Liver (tissue), 9 donors: ENCODE data around the gene ATAD3C. TPM values are rescaled to one million over a fixed set of nuclear protein-coding genes. Genes with fewer than 3 reads are reported as not detected.

Experiments
- DNase-seq: peaks from one replicate; pipeline ENCODE4 v3.0.0-alpha.2; 2017; ENCODE audit warnings: low spot score
- H3K27ac ChIP-seq, 2 donors: one replicate each; pipeline ENCODE4 v1.7.0; 2013; ENCODE audit warnings: inconsistent platforms in 2 of 2, low read length in 2 of 2, control low read depth in 1 of 2, low read depth in 1 of 2, mild to moderate bottlenecking in 1 of 2
- H3K27me3 ChIP-seq, 4 donors: one replicate each; pipeline versions ENCODE4 v1.6.1 to v1.7.0; 2013; ENCODE audit warnings: low read length in 3 of 4, inconsistent platforms in 1 of 4, mild to moderate bottlenecking in 1 of 4, moderate library complexity in 1 of 4; ENCODE audit not compliant: control insufficient read depth in 4 of 4, insufficient read depth in 4 of 4
- H3K36me3 ChIP-seq, 4 donors: one replicate each; pipeline versions ENCODE4 v1.6.1 to v1.7.0; 2013; ENCODE audit warnings: low read length in 3 of 4, mild to moderate bottlenecking in 3 of 4, low read depth in 1 of 4, moderate library complexity in 1 of 4; ENCODE audit not compliant: control insufficient read depth in 4 of 4, insufficient read depth in 3 of 4
- H3K4me1 ChIP-seq, 4 donors: one replicate each; pipeline versions ENCODE4 v1.6.1 to v1.7.0; 2013; ENCODE audit warnings: low read length in 3 of 4, mild to moderate bottlenecking in 3 of 4, moderate library complexity in 1 of 4; ENCODE audit not compliant: control insufficient read depth in 4 of 4, insufficient read depth in 4 of 4
- H3K4me3 ChIP-seq, 3 donors: one replicate each; pipeline versions ENCODE4 v1.6.1 to v1.7.0; 2013; ENCODE audit warnings: low read length in 3 of 3, control low read depth in 1 of 3, low read depth in 1 of 3, mild to moderate bottlenecking in 1 of 3
- H3K9ac ChIP-seq, 2 donors: one replicate each; pipeline ENCODE4 v1.7.0; 2013; ENCODE audit warnings: low read length in 2 of 2, mild to moderate bottlenecking in 2 of 2, moderate library complexity in 2 of 2, control low read depth in 1 of 2, low read depth in 1 of 2
- H3K9me3 ChIP-seq, 4 donors: one replicate each; pipeline versions ENCODE4 v1.6.1 to v1.7.0; 2013; ENCODE audit warnings: low read length in 3 of 4; ENCODE audit not compliant: control insufficient read depth in 4 of 4
- ATF3 ChIP-seq: IDR thresholded peaks from 2 replicates; pipeline ENCODE4 v1.6.1; 2016; ENCODE audit warnings: antibody characterized with exemption
- CTCF ChIP-seq: fragments of 150-350 bp; IDR thresholded peaks from 2 replicates; pipeline ENCODE4 v1.5.1; 2017; ENCODE audit warnings: improper control_type of control experiment, low read depth, low read length; ENCODE audit not compliant: missing input control
- FOXA1 ChIP-seq: IDR thresholded peaks from 2 replicates; pipeline ENCODE4 v1.6.1; 2016; ENCODE audit warnings: antibody characterized with exemption
- FOXA2 ChIP-seq: IDR thresholded peaks from 2 replicates; pipeline ENCODE4 v1.6.1; 2016; ENCODE audit warnings: antibody characterized with exemption
- GABPA ChIP-seq, 2 donors: IDR thresholded peaks in 1 of 2; conservative IDR thresholded peaks in 1 of 2; 2 replicates each; pipeline ENCODE4 v1.6.1; 2016; ENCODE audit warnings: antibody characterized with exemption in 2 of 2, mild to moderate bottlenecking in 1 of 2, moderate library complexity in 1 of 2
- JUND ChIP-seq, 2 donors: IDR thresholded peaks; 2 replicates each; pipeline ENCODE4 v1.6.1; 2016; ENCODE audit warnings: antibody characterized with exemption in 2 of 2
- MAX ChIP-seq: IDR thresholded peaks from 2 replicates; pipeline ENCODE4 v1.6.1; 2016; ENCODE audit warnings: antibody characterized with exemption
- NR2F2 ChIP-seq: IDR thresholded peaks from 2 replicates; pipeline ENCODE4 v1.6.1; 2016; ENCODE audit warnings: antibody characterized with exemption
- RAD21 ChIP-seq, 2 donors: IDR thresholded peaks; 2 replicates each; pipeline ENCODE4 v1.6.1; 2016; ENCODE audit warnings: antibody characterized with exemption in 2 of 2, mild to moderate bottlenecking in 2 of 2
- YY1 ChIP-seq: IDR thresholded peaks from 2 replicates; pipeline ENCODE4 v1.6.1; 2016; ENCODE audit warnings: antibody characterized with exemption, mild to moderate bottlenecking
- ZBTB33 ChIP-seq: IDR thresholded peaks from 2 replicates; pipeline ENCODE4 v1.6.1; 2016; ENCODE audit warnings: antibody characterized with exemption
- WGBS: extraction: QIAGEN DNeasy Blood & Tissue Kit; methylation state at CpG from one replicate; pipeline ENCODE4 v1.1.7; 2013; 5-methylcytosine and 5-hydroxymethylcytosine counted together
- polyA plus RNA-seq, 2 donors: library from polyadenylated mRNA; stranded (reverse) in 1 of 2; unstranded in 1 of 2; fragments of 200-250 nt in 1 of 2; fragments of >200 nt in 1 of 2; fragmentation: Nextera tagmentation in 1 of 2; extraction: Ambion mirVana in 1 of 2; gene quantifications; one replicate each; pipeline versions ENCODE4 v1.2.1 to v1.2.3, GENCODE V29; 2013 to 2015
- total RNA-seq, 2 donors: library from RNA; depleted of rRNA; stranded (reverse); fragments of >200 nt; gene quantifications; one replicate each; pipeline ENCODE4 v1.2.3, GENCODE V29; 2014
- donor health status: healthy.
- donor health status: healthy.
- donor health status: healthy.
- donor health status: healthy.
- donor health status: healthy.

Gene ATAD3C
- total and polyA plus RNA-seq, 4 donors: 0.19 to 4.8 (median 0.88) TPM

GRCh38 chr1:1487701-1488100 lies 38.2 kb downstream of the ATAD3C start (continued):
- TF ChIP-seq ZBTB33: no peak
- no peak for TF ChIP-seq FOXA2
- TF ChIP-seq GABPA (IDR thresholded peaks at IDR 0.05 in 1 of 2, conservative IDR thresholded peaks at IDR 0.05 in 1 of 2): no peak
- TF ChIP-seq MAX: no peak
- TF ChIP-seq JUND (IDR thresholded peaks at IDR 0.05): no peak

- Histone ChIP-seq H3K9me3 (no peaks in the 10 kb centered on the region), H3K4me3 (no peak overlapping the region), H3K4me1 (peaks cover 3 to 12% (median 5%) of the 10 kb centered on the region in 4 donors), H3K36me3 (peaks cover 15 to 37% (median 18%) of the 10 kb centered on the region in 4 donors), H3K27me3 (no peaks in the 10 kb centered on the region), H3K27ac (no peak overlapping the region), H3K9ac (no peak overlapping the region)
- DNase-seq: no peak
- TF ChIP-seq NR2F2 (no peak), RAD21 (IDR thresholded peaks at IDR 0.05) (no peak), JUND (IDR thresholded peaks at IDR 0.05) (no peak), YY1 (no peak)
- WGBS: 97% methylated on average over 16 of the region's 16 CpGs
Observed at GRCh38 chr1:1489231-1489630, 39.7 kb downstream of the ATAD3C start.

- H3K9me3 ChIP-seq: no peaks in the 10 kb centered on the region
- H3K4me3 ChIP-seq: no peak overlapping the region
- no peak for TF ChIP-seq FOXA1
- no peak for TF ChIP-seq GABPA (IDR thresholded peaks at IDR 0.05 in 1 of 2, conservative IDR thresholded peaks at IDR 0.05 in 1 of 2)
- no peak for TF ChIP-seq CTCF
- TF ChIP-seq ZBTB33: no peak
- TF ChIP-seq ATF3: no peak
- peaks cover 3 to 12% (median 5%) of the 10 kb centered on the region in 4 donors for H3K4me1 ChIP-seq
- H3K36me3 ChIP-seq: peaks cover 15 to 37% (median 18%) of the 10 kb centered on the region in 4 donors
- 96% methylated on average over 19 of the region's 19 CpGs for WGBS
- DNase-seq: no peak
- H3K9ac ChIP-seq: no peak overlapping the region
- H3K27me3 ChIP-seq: no peaks in the 10 kb centered on the region
- no peak overlapping the region for H3K27ac ChIP-seq
Observed at GRCh38 chr1:1489861-1490260, 40.4 kb downstream of the ATAD3C start.
